SK-N-SH treated with all-trans-retinoic acid at 6 μM for 48 hours (cell line): Measurements from ENCODE around the gene METTL26.
A peak's percentile ranks its signal among the peaks of the same experiment; 100 is the strongest.

Experiments
- ATAC-seq: fragments of 200-7000 bp; cut with Tn5 transposase; 3 replicates; pipeline ENCODE4 v1.9.1; 2020; ENCODE audit warnings: mild to moderate bottlenecking, moderate library complexity
- BACH2 ChIP-seq: fragments of 250-450 bp; sonication (Bioruptor Pico); IDR thresholded peaks from 2 replicates; pipeline ENCODE4 v1.9.0; 2021; ENCODE audit warnings: mild to moderate bottlenecking, borderline replicate concordance
- ESRRG ChIP-seq: fragments of 250-450 bp; sonication (Bioruptor Pico); IDR thresholded peaks from 2 replicates; pipeline ENCODE4 v1.6.1; 2021; ENCODE audit warnings: mild to moderate bottlenecking
- OSR1 ChIP-seq: fragments of 250-450 bp; sonication (Bioruptor Pico); IDR thresholded peaks from 2 replicates; pipeline ENCODE4 v1.8.0; 2022; ENCODE audit warnings: moderate library complexity, mild to moderate bottlenecking, inconsistent platforms
- RARB ChIP-seq: fragments of 250-450 bp; sonication (Bioruptor Pico); IDR thresholded peaks from 2 replicates; pipeline ENCODE4 v1.8.0; 2021; ENCODE audit warnings: mild to moderate bottlenecking, moderate library complexity
- SNAI2 ChIP-seq: fragments of 250-450 bp; sonication (Bioruptor Pico); IDR thresholded peaks from 2 replicates; pipeline ENCODE4 v1.5.0; 2020; ENCODE audit warnings: mild to moderate bottlenecking, moderate library complexity
- TOX ChIP-seq: fragments of 250-450 bp; sonication (Bioruptor Pico); IDR thresholded peaks from 2 replicates; pipeline ENCODE4 v1.8.0; 2021; ENCODE audit warnings: mild to moderate bottlenecking, moderate library complexity, borderline replicate concordance
- ZFP3 ChIP-seq: fragments of 250-450 bp; sonication (Bioruptor Pico); IDR thresholded peaks from 2 replicates; pipeline ENCODE4 v1.5.0; 2020; ENCODE audit warnings: mild to moderate bottlenecking, moderate library complexity
- ZFP30 ChIP-seq: fragments of 450-650 bp; formaldehyde crosslinking; IDR thresholded peaks from 2 replicates; pipeline ENCODE4 v1.5.0; 2022; ENCODE audit warnings: mild to moderate bottlenecking, moderate library complexity
- ZNF565 ChIP-seq: fragments of 450-650 bp; formaldehyde crosslinking; conservative IDR thresholded peaks from 2 replicates; pipeline ENCODE4 v1.5.0; 2020; ENCODE audit warnings: low read depth, mild to moderate bottlenecking, moderate library complexity
- ZNF70 ChIP-seq: fragments of 450-650 bp; formaldehyde crosslinking; IDR thresholded peaks from 2 replicates; pipeline ENCODE4 v1.5.0; 2020; ENCODE audit warnings: mild to moderate bottlenecking, moderate library complexity
- ZNF8 ChIP-seq: fragments of 450-650 bp; formaldehyde crosslinking; IDR thresholded peaks from 2 replicates; pipeline ENCODE4 v1.5.0; 2020; ENCODE audit warnings: mild to moderate bottlenecking, moderate library complexity
- TF ChIP-seq, protein P1 (sequence below): fragments of 250-450 bp; sonication (Bioruptor Pico); IDR thresholded peaks from 2 replicates; pipeline ENCODE4 v1.5.1; 2020; ENCODE audit warnings: low read depth, mild to moderate bottlenecking, moderate library complexity
- TF ChIP-seq, protein P2 (sequence below): fragments of 250-450 bp; sonication (Bioruptor Pico); IDR thresholded peaks from 2 replicates; pipeline ENCODE4 v1.8.0; 2020; ENCODE audit warnings: mild to moderate bottlenecking, moderate library complexity, borderline replicate concordance
- TF ChIP-seq, protein P3 (sequence below): fragments of 250-450 bp; sonication (Bioruptor Pico); IDR thresholded peaks from 2 replicates; pipeline ENCODE4 v1.5.0; 2020; ENCODE audit warnings: mild to moderate bottlenecking, moderate library complexity
- TF ChIP-seq, protein P4 (sequence below): fragments of 250-450 bp; sonication (Bioruptor Pico); IDR thresholded peaks from 2 replicates; pipeline ENCODE4 v1.8.0; 2021; ENCODE audit warnings: low read depth, mild to moderate bottlenecking, moderate library complexity, borderline replicate concordance
- TF ChIP-seq, protein P5 (sequence below): fragments of 250-450 bp; sonication (Bioruptor Pico); IDR thresholded peaks from 2 replicates; pipeline ENCODE4 v1.5.1; 2021; ENCODE audit warnings: mild to moderate bottlenecking, moderate library complexity

The METTL26 gene

DNA sequence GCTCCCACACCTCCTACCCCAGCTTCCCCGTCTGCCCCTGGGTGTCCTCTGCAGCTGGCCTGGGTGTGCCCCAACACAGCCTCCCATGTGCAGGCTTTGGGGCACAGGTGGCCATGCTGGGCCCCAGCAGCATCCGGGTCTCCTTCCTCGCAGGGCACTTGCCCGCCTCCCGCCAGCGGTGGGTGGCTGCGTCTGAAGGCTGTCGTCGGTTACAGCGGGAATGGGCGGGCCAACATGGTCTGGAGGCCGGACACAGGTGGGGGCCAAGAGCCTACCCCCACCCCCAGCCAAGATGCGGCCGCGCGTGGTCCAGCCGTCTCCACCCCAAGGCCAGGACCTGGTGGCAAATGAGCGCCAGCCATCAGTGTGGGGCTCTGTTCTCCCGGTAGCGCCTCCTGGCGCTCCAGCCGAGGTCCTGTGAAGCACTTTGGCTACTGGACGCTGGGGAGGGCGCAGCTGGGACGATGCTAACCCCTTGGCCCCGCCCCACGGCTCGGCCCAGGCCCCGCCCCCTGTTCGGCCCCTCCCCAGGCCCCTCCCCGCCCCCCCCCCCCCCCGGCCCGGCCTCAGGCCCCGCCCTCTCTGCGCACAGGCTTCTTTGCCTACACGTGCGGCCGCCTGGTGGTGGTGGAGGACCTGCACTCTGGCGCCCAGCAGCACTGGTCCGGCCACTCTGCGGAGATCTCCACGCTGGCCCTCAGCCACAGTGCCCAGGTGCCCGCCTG is 24.5 kb upstream of the METTL26 start:
- ATAC-seq = peak; percentile 93
- no peak for TF ChIP-seq ESRRG (CRISPR knock-in tag)
- TF ChIP-seq RARB (CRISPR knock-in tag) = no peak
- TF ChIP-seq, protein P1, sequence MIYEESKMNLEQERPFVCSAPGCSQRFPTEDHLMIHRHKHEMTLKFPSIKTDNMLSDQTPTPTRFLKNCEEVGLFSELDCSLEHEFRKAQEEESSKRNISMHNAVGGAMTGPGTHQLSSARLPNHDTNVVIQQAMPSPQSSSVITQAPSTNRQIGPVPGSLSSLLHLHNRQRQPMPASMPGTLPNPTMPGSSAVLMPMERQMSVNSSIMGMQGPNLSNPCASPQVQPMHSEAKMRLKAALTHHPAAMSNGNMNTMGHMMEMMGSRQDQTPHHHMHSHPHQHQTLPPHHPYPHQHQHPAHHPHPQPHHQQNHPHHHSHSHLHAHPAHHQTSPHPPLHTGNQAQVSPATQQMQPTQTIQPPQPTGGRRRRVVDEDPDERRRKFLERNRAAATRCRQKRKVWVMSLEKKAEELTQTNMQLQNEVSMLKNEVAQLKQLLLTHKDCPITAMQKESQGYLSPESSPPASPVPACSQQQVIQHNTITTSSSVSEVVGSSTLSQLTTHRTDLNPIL (CRISPR knock-in tag) = no peak
- TF ChIP-seq, protein P2, sequence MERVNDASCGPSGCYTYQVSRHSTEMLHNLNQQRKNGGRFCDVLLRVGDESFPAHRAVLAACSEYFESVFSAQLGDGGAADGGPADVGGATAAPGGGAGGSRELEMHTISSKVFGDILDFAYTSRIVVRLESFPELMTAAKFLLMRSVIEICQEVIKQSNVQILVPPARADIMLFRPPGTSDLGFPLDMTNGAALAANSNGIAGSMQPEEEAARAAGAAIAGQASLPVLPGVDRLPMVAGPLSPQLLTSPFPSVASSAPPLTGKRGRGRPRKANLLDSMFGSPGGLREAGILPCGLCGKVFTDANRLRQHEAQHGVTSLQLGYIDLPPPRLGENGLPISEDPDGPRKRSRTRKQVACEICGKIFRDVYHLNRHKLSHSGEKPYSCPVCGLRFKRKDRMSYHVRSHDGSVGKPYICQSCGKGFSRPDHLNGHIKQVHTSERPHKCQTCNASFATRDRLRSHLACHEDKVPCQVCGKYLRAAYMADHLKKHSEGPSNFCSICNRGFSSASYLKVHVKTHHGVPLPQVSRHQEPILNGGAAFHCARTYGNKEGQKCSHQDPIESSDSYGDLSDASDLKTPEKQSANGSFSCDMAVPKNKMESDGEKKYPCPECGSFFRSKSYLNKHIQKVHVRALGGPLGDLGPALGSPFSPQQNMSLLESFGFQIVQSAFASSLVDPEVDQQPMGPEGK (CRISPR knock-in tag) = peak; percentile 86
- TF ChIP-seq, protein P3, sequence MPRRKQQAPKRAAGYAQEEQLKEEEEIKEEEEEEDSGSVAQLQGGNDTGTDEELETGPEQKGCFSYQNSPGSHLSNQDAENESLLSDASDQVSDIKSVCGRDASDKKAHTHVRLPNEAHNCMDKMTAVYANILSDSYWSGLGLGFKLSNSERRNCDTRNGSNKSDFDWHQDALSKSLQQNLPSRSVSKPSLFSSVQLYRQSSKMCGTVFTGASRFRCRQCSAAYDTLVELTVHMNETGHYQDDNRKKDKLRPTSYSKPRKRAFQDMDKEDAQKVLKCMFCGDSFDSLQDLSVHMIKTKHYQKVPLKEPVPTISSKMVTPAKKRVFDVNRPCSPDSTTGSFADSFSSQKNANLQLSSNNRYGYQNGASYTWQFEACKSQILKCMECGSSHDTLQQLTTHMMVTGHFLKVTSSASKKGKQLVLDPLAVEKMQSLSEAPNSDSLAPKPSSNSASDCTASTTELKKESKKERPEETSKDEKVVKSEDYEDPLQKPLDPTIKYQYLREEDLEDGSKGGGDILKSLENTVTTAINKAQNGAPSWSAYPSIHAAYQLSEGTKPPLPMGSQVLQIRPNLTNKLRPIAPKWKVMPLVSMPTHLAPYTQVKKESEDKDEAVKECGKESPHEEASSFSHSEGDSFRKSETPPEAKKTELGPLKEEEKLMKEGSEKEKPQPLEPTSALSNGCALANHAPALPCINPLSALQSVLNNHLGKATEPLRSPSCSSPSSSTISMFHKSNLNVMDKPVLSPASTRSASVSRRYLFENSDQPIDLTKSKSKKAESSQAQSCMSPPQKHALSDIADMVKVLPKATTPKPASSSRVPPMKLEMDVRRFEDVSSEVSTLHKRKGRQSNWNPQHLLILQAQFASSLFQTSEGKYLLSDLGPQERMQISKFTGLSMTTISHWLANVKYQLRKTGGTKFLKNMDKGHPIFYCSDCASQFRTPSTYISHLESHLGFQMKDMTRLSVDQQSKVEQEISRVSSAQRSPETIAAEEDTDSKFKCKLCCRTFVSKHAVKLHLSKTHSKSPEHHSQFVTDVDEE = peak; percentile 57; the same call in 1 of the 2 replicates
- TF ChIP-seq ZFP3 (CRISPR knock-in tag) = no peak
- TF ChIP-seq ZNF565 (CRISPR knock-in tag) = no peak
- no peak for TF ChIP-seq ZNF8 (CRISPR knock-in tag)

DNA sequence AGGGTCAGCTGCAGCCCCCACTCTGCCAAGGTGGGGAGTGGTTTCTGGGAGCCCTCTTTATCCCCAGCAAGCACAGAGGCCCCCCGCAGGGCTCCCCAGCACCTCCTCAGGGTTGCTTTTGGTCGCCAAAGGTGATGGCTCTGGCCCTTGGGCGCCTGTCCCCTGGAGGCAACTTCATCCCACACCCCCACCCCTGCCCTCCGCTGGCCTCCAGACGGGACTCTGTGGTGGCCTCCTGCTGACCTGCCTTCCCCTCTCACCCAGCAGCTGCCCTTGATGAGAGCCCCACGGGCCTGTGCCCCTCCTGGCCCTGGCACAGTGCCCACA is 24.0 kb upstream of the METTL26 start:
- ATAC-seq = peak; percentile 3; the same call in 1 of the 3 replicates
- no peak for TF ChIP-seq SNAI2 (CRISPR knock-in tag)
- no peak for TF ChIP-seq RARB (CRISPR knock-in tag)
- TF ChIP-seq BACH2 (CRISPR knock-in tag) = no peak
- no peak for TF ChIP-seq ZNF70 (CRISPR knock-in tag)

DNA sequence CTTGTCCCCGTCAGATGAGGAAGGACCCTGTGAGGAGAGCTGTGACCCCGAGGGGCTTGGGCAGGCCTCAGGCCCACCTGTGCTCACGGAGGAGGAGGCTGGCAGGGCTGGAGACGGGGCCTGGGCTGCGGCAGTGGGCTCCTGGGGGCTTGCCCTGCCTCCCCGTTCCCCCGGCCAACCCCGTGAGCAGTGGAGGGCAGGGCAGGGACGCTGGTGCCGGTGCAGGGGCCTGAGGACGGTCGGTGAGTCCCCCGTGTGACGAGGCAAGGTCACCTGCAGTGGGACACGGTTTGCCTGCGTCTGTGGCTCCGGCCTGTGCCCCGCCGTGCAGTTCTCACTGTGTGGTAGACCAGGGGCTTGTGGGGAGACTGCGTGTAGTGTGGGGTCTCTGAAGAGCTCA is 23.5 kb upstream of the METTL26 start:
- TF ChIP-seq, protein P3 = no peak
- TF ChIP-seq RARB (CRISPR knock-in tag) (no peak), BACH2 (CRISPR knock-in tag) (no peak), OSR1 (CRISPR knock-in tag) (no peak), TOX (no peak), ZFP3 (CRISPR knock-in tag) (no peak), ZFP30 (CRISPR knock-in tag) (no peak), ZNF8 (CRISPR knock-in tag) (no peak)
- TF ChIP-seq, protein P4, sequence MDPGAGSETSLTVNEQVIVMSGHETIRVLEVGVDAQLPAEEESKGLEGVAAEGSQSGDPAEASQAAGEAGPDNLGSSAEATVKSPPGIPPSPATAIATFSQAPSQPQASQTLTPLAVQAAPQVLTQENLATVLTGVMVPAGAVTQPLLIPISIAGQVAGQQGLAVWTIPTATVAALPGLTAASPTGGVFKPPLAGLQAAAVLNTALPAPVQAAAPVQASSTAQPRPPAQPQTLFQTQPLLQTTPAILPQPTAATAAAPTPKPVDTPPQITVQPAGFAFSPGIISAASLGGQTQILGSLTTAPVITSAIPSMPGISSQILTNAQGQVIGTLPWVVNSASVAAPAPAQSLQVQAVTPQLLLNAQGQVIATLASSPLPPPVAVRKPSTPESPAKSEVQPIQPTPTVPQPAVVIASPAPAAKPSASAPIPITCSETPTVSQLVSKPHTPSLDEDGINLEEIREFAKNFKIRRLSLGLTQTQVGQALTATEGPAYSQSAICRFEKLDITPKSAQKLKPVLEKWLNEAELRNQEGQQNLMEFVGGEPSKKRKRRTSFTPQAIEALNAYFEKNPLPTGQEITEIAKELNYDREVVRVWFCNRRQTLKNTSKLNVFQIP (CRISPR knock-in tag) = no peak
- TF ChIP-seq, protein P5, sequence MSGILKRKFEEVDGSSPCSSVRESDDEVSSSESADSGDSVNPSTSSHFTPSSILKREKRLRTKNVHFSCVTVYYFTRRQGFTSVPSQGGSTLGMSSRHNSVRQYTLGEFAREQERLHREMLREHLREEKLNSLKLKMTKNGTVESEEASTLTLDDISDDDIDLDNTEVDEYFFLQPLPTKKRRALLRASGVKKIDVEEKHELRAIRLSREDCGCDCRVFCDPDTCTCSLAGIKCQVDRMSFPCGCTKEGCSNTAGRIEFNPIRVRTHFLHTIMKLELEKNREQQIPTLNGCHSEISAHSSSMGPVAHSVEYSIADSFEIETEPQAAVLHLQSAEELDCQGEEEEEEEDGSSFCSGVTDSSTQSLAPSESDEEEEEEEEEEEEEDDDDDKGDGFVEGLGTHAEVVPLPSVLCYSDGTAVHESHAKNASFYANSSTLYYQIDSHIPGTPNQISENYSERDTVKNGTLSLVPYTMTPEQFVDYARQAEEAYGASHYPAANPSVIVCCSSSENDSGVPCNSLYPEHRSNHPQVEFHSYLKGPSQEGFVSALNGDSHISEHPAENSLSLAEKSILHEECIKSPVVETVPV (CRISPR knock-in tag) = no peak
- TF ChIP-seq, protein P2 (CRISPR knock-in tag) = no peak
- ATAC-seq = no peak
